Right ventricle myocardium inferior (tissue), 1 donor: Measurements from ENCODE around the gene MDP1. TPM values are rescaled to one million over a fixed set of nuclear protein-coding genes. Genes with fewer than 3 reads are reported as not detected.
A peak's percentile ranks its signal among the peaks of the same experiment; 100 is the strongest.
"Not testable (repeated sequence)": the region's sequence is repeated elsewhere in the genome, so short reads cannot be mapped to it uniquely, and the experiment has no call there.

Experiments used
- ATAC-seq: fragments of 200-7000 bp; cut with Tn5 transposase; one replicate; pipeline ENCODE4 v1.9.1; 2020; ENCODE audit warnings: mild to moderate bottlenecking, moderate library complexity
- DNase-seq: peaks from one replicate; pipeline ENCODE4 v3.0.0; 2021; ENCODE audit errors: missing footprints
- intact Hi-C: fragments of 100-400 bp; cut with DNase I; formaldehyde crosslinking; loops from one replicate; pipeline ENCODE4 v1.11.0; 2022
- total RNA-seq: library from RNA; stranded (reverse); fragmentation: NEBNext Ultra II Directional; extraction: Animal tissue kit (Norgen Biotek cat#: 25700); gene quantifications from one replicate; pipeline ENCODE4 v1.2.1, GENCODE V29; 2021
- donor health status: DM: no; HTN: yes; CAD: no; lungs with severe emphysema.

The MDP1 gene
- total RNA-seq, 1 donor from 2014 or later, result 17.0 TPM

- ATAC-seq, result no peak
- intact Hi-C loops, result no loop called here
- DNase-seq, result no peak
Measured at GRCh38 chr14:24207625-24208024, 8.2 kb downstream of the MDP1 start.

- intact Hi-C loops, result no loop called here
- DNase-seq, result no peak
- no peak for ATAC-seq
Measured at GRCh38 chr14:24207104-24207551, 8.7 kb downstream of the MDP1 start.

- peak; percentile 11 for ATAC-seq
- intact Hi-C loops, result no loop called here
- DNase-seq, result no peak
Measured at GRCh38 chr14:24206260-24207103, 9.4 kb downstream of the MDP1 start.

- ATAC-seq, result no peak
- intact Hi-C loops, result no loop called here
- DNase-seq, result no peak
Measured at GRCh38 chr14:24204163-24205146, 11.4 kb downstream of the MDP1 start.

GRCh38 chr14:24203249-24203886, 12.5 kb downstream of the MDP1 start:
- DNase-seq, ATAC-seq, intact Hi-C loops: not testable (repeated sequence)

- intact Hi-C loops, DNase-seq, ATAC-seq: not testable (repeated sequence)
Measured at GRCh38 chr14:24202538-24202937, 13.3 kb downstream of the MDP1 start.

- no peak for DNase-seq
- intact Hi-C loops, result no loop called here
- no peak for ATAC-seq
Measured at GRCh38 chr14:24198814-24199524, 16.9 kb downstream of the MDP1 start.

GRCh38 chr14:24197056-24197450, 18.8 kb downstream of the MDP1 start:
- intact Hi-C loops, result no loop called here
- ATAC-seq, result no peak
- DNase-seq, result no peak

- intact Hi-C loops, result no loop called here
- ATAC-seq, result peak; percentile 26
- peak; percentile 34 for DNase-seq
Measured at GRCh38 chr14:24196071-24197055, 19.5 kb downstream of the MDP1 start.

GRCh38 chr14:24195186-24196070, 20.4 kb downstream of the MDP1 start, which contains the start of gene TM9SF1:
TSS of gene TM9SF1 (minus strand) at chr14:24195441. CDS start at chr14:24195019, 422 bp downstream.
- intact Hi-C loops, result no loop called here
- DNase-seq (peak; percentile 95), ATAC-seq (peak; percentile 95)

GRCh38 chr14:24194873-24195185, 21.0 kb downstream of the MDP1 start:
- DNase-seq (peak; percentile 69), ATAC-seq (no peak)
- intact Hi-C loops, result no loop called here

GRCh38 chr14:24194186-24194872, 21.5 kb downstream of the MDP1 start:
- DNase-seq, result no peak
- intact Hi-C loops, result no loop called here
- ATAC-seq, result no peak

GRCh38 chr14:24192933-24193332, 22.9 kb downstream of the MDP1 start:
- no peak for ATAC-seq
- intact Hi-C loops, result no loop called here
- peak; percentile 32 for DNase-seq

- DNase-seq (no peak), ATAC-seq (no peak)
- intact Hi-C loops, result no loop called here
Measured at GRCh38 chr14:24190416-24190815, 25.4 kb downstream of the MDP1 start.

GRCh38 chr14:24189460-24189859, 26.4 kb downstream of the MDP1 start:
- intact Hi-C loops, result loop anchor here (2.0 to 5.0 kb wide), 3 partner anchors 42 to 108 kb away; partner anchors contain the start of genes DHRS1, NOP9, PSME2 and RNF31
- no peak for ATAC-seq
- no peak for DNase-seq

- no peak for DNase-seq
- no peak for ATAC-seq
- intact Hi-C loops, result loop anchor here (2.0 to 5.0 kb wide), 3 partner anchors 42 to 108 kb away; partner anchors contain the start of genes DHRS1, NOP9, PSME2 and RNF31
Measured at GRCh38 chr14:24189059-24189375, 26.8 kb downstream of the MDP1 start.
